PFSK-1 (cell line): ENCODE data around the gene WNT5B.

Source experiments
- FOXP2 ChIP-seq: optimal IDR thresholded peaks from 2 replicates; pipeline ENCODE3; 2011; ENCODE audit warnings: borderline replicate concordance, control low read depth, inconsistent platforms; ENCODE audit not compliant: insufficient read depth; ENCODE audit errors: extremely low read length, extremely low read depth
- POLR2AphosphoS5 ChIP-seq: IDR thresholded peaks from 2 replicates; pipeline ENCODE4 v1.6.1; 2012; ENCODE audit warnings: low read depth, mild to moderate bottlenecking, control low read depth, low read length, moderate library complexity
- REST ChIP-seq, 2 experiments: IDR thresholded peaks; 2 replicates each; pipeline versions ENCODE4 v1.6.1 to v1.8.0; 2011 to 2012; ENCODE audit warnings: low read depth in 2 of 2, low read length in 2 of 2, control low read depth in 1 of 2, inconsistent platforms in 1 of 2, mild to moderate bottlenecking in 1 of 2, moderate library complexity in 1 of 2; ENCODE audit not compliant: insufficient read depth in 1 of 2
- SIN3A ChIP-seq: IDR thresholded peaks from 2 replicates; pipeline ENCODE4 v1.6.1; 2012; ENCODE audit warnings: mild to moderate bottlenecking, low read length, moderate library complexity, borderline replicate concordance; ENCODE audit not compliant: insufficient read depth

- no peak for TF ChIP-seq POLR2AphosphoS5
- no peak for TF ChIP-seq REST (IDR thresholded peaks at IDR 0.05; ENCODE audit: insufficient read depth in 1 of 2, low read depth in 2 of 2, low read length in 2 of 2)
- TF ChIP-seq SIN3A: no peak
- no peak for TF ChIP-seq FOXP2
Measured at GRCh38 chr12:1611803-1612572, 17.0 kb upstream of the WNT5B start.
